Body of pancreas (tissue), 4 donors: ENCODE measurements around the gene AUTS2. TPM values are rescaled to one million over a fixed set of nuclear protein-coding genes. Genes with fewer than 3 reads are reported as not detected.

Source experiments
- ATAC-seq: fragments of 150-250 bp; one replicate; pipeline ENCODE4 v1.9.1; 2016
- DNase-seq, 4 donors: peaks; one replicate each; pipeline ENCODE4 v3.0.0-alpha.2; 2019
- H3K27ac ChIP-seq, 4 donors: fragments of 200-600 bp; sonication (generic); 1 replicate in 3 of 4; 2 replicates in 1 of 4; pipeline versions ENCODE4 v1.5.1 to v1.6.1; 2016 to 2019; ENCODE audit warnings: mild to moderate bottlenecking in 1 of 4, mixed read lengths in 1 of 4, moderate library complexity in 1 of 4
- H3K27me3 ChIP-seq, 2 donors: fragments of 200-600 bp; sonication (generic); one replicate each; pipeline ENCODE4 v1.6.0; 2016; ENCODE audit warnings: mild to moderate bottlenecking in 1 of 2
- H3K36me3 ChIP-seq, 2 donors: fragments of 200-600 bp; sonication (generic); replicated peaks in 1 of 2; 2 replicates each; pipeline ENCODE4 v1.5.1; 2016; ENCODE audit warnings: low read depth in 2 of 2; ENCODE audit not compliant: insufficient read depth in 1 of 2
- H3K4me1 ChIP-seq: fragments of 200-600 bp; sonication (generic); one replicate; pipeline ENCODE4 v1.6.0; 2016
- H3K4me3 ChIP-seq, 2 donors: fragments of 200-600 bp; sonication (generic); 1 replicate in 1 of 2; 2 replicates in 1 of 2; pipeline ENCODE4 v1.5.1; 2016 to 2019
- H3K9me3 ChIP-seq, 3 donors: fragments of 200-600 bp; sonication (generic); 1 replicate in 2 of 3; 2 replicates in 1 of 3; pipeline ENCODE4 v1.5.1; 2016
- CTCF ChIP-seq, 7 experiments: fragments of 450-650 bp in 4 of 7; fragments of 200-600 bp in 3 of 7; sonication (generic) in 3 of 7; IDR thresholded peaks; one replicate each; pipeline ENCODE4 v1.5.1; 2016 to 2019; ENCODE audit warnings: antibody characterized with exemption in 7 of 7
- POLR2A ChIP-seq, 3 donors: fragments of 450-650 bp; IDR thresholded peaks; one replicate each; pipeline ENCODE4 v1.6.1; 2016; ENCODE audit warnings: antibody characterized with exemption in 3 of 3, mild to moderate bottlenecking in 2 of 3
- WGBS, 2 donors: methylation state at CpG; one replicate each; pipeline ENCODE4 v1.1.5; 2017; 5-methylcytosine and 5-hydroxymethylcytosine counted together
- intact Hi-C: fragments of 100-400 bp; cut with DNase I; formaldehyde crosslinking; loops from one replicate; pipeline ENCODE4 v1.15.1; 2023
- total RNA-seq, 2 donors: library from RNA; depleted of rRNA; stranded (reverse); fragments of >200 nt; gene quantifications; one replicate each; pipeline ENCODE4 v1.1.0, GENCODE V29; 2016

The AUTS2 gene
- total RNA-seq, 2 donors from 2014 or later, result 11.7 to 18.5 TPM

GRCh38 chr7:69700331-69700730 is 102.1 kb downstream of the AUTS2 start:
- Histone ChIP-seq H3K9me3 (no peaks in the 10 kb centered on the region), H3K36me3 (no peaks in the 10 kb centered on the region), H3K27ac (no peak overlapping the region), H3K4me3 (no peak overlapping the region), H3K27me3 (no peaks in the 10 kb centered on the region), H3K4me1 (no peaks in the 10 kb centered on the region)
- TF ChIP-seq CTCF (IDR thresholded peaks at IDR 0.05) (no peak), POLR2A (IDR thresholded peaks at IDR 0.05) (no peak)
- intact Hi-C loops, result no loop called here
- DNase-seq (no peak), ATAC-seq (no peak)
- 75 to 76% methylated on average over 3 of the region's 3 CpGs for WGBS, 2 donors

- intact Hi-C loops, result no loop called here
- H3K36me3 ChIP-seq, result no peaks in the 10 kb centered on the region
- WGBS, 2 donors, result 91 to 92% methylated on average over 5 of the region's 5 CpGs
- H3K4me3 ChIP-seq, result no peak overlapping the region
- no peaks in the 10 kb centered on the region for H3K9me3 ChIP-seq
- H3K4me1 ChIP-seq, result no peaks in the 10 kb centered on the region
- DNase-seq, result no peak
- TF ChIP-seq CTCF (IDR thresholded peaks at IDR 0.05) (no peak), POLR2A (IDR thresholded peaks at IDR 0.05) (no peak)
- H3K27me3 ChIP-seq, result no peaks in the 10 kb centered on the region
- no peak overlapping the region for H3K27ac ChIP-seq
- no peak for ATAC-seq
Observed at GRCh38 chr7:69701288-69701687, 103.0 kb downstream of the AUTS2 start.

- no peak overlapping the region for H3K27ac ChIP-seq
- intact Hi-C loops, result no loop called here
- no peaks in the 10 kb centered on the region for H3K27me3 ChIP-seq
- TF ChIP-seq POLR2A (IDR thresholded peaks at IDR 0.05), result no peak
- no peak for TF ChIP-seq CTCF (IDR thresholded peaks at IDR 0.05)
- no peak overlapping the region for H3K4me3 ChIP-seq
- no peaks in the 10 kb centered on the region for H3K9me3 ChIP-seq
- no peaks in the 10 kb centered on the region for H3K4me1 ChIP-seq
- DNase-seq (no peak), ATAC-seq (no peak)
- H3K36me3 ChIP-seq, result no peaks in the 10 kb centered on the region
- 89 to 92% methylated on average over 1 of the region's 1 CpG for WGBS, 2 donors
Observed at GRCh38 chr7:69702357-69702756, 104.1 kb downstream of the AUTS2 start.

GRCh38 chr7:69703099-69703498 is 104.8 kb downstream of the AUTS2 start:
- ATAC-seq (no peak), DNase-seq (no peak)

More at GRCh38 chr7:69703099-69703498, 104.8 kb downstream of the AUTS2 start:
- 20 to 23% methylated on average over 2 of the region's 2 CpGs for WGBS, 2 donors
- H3K27me3 ChIP-seq, result no peaks in the 10 kb centered on the region
- intact Hi-C loops, result no loop called here
- TF ChIP-seq CTCF (IDR thresholded peaks at IDR 0.05), result no peak
- TF ChIP-seq POLR2A (IDR thresholded peaks at IDR 0.05), result no peak
- H3K9me3 ChIP-seq, result no peaks in the 10 kb centered on the region
- no peak overlapping the region for H3K27ac ChIP-seq
- H3K36me3 ChIP-seq, result no peaks in the 10 kb centered on the region
- H3K4me1 ChIP-seq, result no peaks in the 10 kb centered on the region
- no peak overlapping the region for H3K4me3 ChIP-seq
